GM19397 (cell line): ENCODE measurements around the gene USP2.
A peak's percentile ranks its signal among the peaks of the same experiment; 100 is the strongest.

Source experiments
- ATAC-seq: cut with Tn5 transposase; IDR thresholded peaks from one replicate; pipeline ENCODE4 v1.9.1; 2021; ENCODE audit warnings: mild to moderate bottlenecking, moderate library complexity; ENCODE audit not compliant: unreplicated experiment

The USP2 gene

DNA sequence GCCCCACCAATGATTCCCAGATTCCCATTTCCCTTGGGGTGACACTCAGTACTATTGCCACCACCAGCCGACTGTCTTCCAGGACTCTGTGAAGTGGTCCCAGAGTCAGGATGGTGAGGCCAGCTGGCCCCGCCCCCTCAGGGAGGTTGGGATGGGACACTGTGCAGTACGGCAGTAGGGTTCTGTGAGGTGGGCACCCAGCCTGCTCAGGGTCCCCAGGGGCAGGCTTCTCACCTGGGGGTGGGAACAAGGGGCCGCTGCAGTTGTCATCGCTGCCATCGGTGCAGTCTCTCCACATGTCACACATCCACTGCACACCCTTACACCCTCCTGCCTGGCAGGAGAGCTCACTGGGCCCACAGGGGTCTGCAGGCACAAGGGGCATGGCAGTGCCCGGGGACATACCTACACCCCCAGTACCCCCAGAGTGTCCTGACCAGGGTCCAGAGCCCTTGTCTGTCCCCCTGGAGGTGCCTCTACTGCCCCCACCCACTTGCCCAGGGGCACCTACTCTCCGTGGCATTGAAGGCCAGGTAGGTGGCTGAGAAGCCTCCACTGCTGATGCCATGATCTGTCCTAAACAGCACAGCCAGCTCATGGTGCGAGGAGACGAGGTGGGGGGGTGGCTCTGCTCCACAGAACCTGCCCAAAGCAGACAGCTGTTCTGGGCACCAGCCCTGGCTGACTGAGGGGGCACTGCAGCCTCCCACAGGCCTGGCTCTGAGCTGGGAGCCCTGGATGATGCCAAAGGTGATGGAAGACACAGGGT is 38.9 kb downstream of the USP2 start:
- ATAC-seq, result no peak

- ATAC-seq, result no peak
Measured at GRCh38 chr11:119342023-119342300, 39.5 kb downstream of the USP2 start.

GRCh38 chr11:119341222-119342022 is 40.1 kb downstream of the USP2 start:
- ATAC-seq, result no peak

GRCh38 chr11:119340335-119341221 is 40.9 kb downstream of the USP2 start, which contains the start of gene C1QTNF5:
Gene C1QTNF5 (minus strand): TSS chr11:119340883. CDS start chr11:119340397, 486 bp downstream.
- no peak for ATAC-seq

DNA sequence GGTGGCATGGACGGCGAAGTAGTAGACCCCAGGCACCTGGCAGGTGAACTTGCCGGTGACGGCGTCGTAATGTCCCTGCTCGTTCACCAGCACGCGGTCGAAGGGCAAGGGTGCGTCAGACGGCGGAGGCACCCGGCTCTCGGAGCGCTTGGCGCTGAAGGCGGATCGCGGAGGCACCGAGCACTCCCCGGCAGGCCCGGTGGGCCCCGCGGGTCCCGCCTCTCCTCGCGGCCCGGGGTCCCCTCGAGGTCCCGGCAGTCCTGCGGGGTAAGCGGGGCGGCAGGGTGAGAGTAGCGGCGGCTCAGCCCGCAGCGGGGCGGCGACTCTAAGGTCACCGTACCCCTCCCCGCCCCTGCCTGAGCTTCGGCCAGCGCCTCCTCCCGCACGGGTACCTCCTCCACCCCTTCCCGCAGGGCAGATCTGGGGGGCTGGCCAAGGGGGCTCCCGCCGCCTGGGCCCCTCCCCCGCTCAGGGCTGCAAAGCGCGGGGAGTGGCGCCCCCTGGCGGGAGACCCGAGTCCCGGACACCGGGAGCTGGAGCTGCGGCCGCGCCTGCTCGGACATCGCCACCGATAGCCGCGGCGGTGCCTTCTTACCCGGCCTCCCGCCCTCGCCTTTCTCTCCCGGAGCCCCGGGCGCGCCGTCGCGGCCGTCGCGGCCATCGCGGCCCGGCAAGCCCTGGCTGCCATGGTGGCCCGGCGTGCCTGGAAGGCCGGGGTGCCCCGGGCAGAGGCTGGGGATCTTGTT is 41.7 kb downstream of the USP2 start:
- no peak for ATAC-seq

GRCh38 chr11:119338965-119339588 is 42.4 kb downstream of the USP2 start:
- ATAC-seq, result no peak

GRCh38 chr11:119338318-119338890 is 43.1 kb downstream of the USP2 start:
- no peak for ATAC-seq

GRCh38 chr11:119337581-119338317 is 43.7 kb downstream of the USP2 start:
- no peak for ATAC-seq

DNA sequence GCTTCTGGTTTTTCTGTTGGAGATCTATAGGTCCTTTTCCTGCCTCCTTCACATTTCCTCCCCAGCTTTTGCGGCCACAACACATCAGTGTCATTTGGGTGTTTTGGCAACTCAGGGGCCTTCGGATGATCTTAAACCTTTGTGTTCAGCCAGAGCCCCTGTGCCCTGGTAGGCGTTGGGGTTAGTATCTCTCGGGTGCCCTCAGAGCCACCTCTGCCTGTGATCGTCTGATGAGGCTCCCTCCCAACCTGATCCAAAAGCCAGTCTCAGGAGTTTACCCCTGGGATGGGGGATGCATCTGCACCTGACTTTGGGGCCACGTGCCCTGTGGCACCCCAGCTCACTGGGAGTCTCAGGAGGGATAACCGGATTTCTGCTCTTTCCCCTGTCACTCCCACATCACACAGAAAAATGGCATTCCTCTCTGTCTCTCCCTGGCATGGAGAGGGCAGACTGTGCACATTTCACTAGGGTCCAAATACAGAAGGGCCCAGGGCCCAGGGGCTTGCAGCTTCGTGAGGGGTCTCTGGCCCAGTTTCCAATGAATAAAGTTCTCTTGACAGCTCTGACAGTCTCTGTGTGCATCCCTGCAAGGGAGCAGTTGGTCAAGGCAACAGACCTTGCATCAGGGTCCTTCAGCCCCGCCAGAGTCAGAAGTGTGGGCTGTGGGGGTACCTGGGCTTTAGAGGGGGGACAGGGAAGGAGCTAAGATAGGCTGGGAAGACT is 44.6 kb downstream of the USP2 start:
- ATAC-seq, result no peak

GRCh38 chr11:119335655-119336543 is 45.6 kb downstream of the USP2 start:
- no peak for ATAC-seq

- ATAC-seq, result no peak
Measured at GRCh38 chr11:119335091-119335654, 46.3 kb downstream of the USP2 start.

GRCh38 chr11:119334174-119334930 is 47.1 kb downstream of the USP2 start, which contains the start of gene RNF26:
Gene RNF26 (plus strand): TSS chr11:119334527. CDS start chr11:119335123, 596 bp downstream.
- ATAC-seq, result peak; percentile 90

- no peak for ATAC-seq
Measured at GRCh38 chr11:119332111-119332765, 49.3 kb downstream of the USP2 start.

DNA sequence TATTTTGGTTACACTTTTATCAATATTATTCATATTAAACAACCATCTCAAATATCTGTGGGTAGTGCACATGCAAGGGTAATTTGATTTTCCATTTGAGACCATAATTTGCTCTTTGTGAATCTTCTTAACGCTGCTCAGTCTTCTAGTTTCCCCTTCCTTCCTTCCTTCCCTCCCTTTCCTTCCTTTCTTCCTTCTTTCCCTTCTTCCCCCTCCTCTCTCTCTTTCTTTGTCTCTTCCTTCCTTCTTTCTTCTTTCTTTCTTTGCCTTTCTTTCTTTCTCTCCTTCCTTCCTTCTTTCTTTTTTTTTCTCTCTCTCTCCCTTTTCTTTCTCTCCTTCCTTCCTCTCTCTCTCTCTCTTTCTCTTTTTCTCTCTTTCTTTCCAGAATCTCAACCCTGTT is 51.3 kb downstream of the USP2 start:
- no peak for ATAC-seq

- ATAC-seq, result no peak
Measured at GRCh38 chr11:119329320-119329719, 52.2 kb downstream of the USP2 start.

DNA sequence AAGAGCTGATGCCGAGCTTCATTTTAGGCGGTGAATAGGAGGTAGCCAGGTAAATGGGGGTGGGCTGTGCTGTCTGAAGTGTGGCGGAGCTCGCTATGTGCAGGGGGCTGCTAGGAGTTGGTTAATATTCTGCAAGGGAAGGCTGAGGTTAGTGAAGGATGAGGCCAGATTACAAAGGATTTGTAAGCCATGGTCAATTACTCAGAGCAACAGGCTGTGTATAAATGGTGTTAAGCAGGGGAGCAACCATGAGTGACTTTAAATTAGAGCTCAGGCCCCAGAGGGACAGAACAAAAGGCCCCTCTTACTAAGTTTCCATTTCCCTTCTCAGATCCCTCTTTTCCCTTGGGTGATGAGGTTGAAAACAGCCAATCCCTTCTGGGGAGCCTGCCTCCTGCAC is 57.3 kb downstream of the USP2 start:
- ATAC-seq, result no peak
